ENCODE results near the gene MED26. TPM values are rescaled to one million over a fixed set of nuclear protein-coding genes. Genes with fewer than 3 reads are reported as not detected.

MED26 gene
- total and polyA plus RNA-seq, 9 of the 15 experiments (the other 6 are each of a cell fraction or from before 2014, with no cell fraction given), result 0.71 to 15.1 (median 6.2) TPM

GRCh38 chr19:16572332-16573211 lies 55.4 kb downstream of the MED26 start, which contains the start of gene SLC35E1 (continued):
- peak; percentile 71; the same call in 1 of the 2 replicates for TF ChIP-seq NBN (IDR thresholded peaks at IDR 0.05; ENCODE audit: low read depth)
- no peak for TF ChIP-seq HNRNPUL1 (IDR thresholded peaks at IDR 0.05; ENCODE audit: low read length)
- peak; percentile 55 to 64 for TF ChIP-seq NRF1 (conservative IDR thresholded peaks at IDR 0.05 in 1 of 2, IDR thresholded peaks at IDR 0.05 in 1 of 2)
- no peak for TF ChIP-seq ZMIZ1 (IDR thresholded peaks at IDR 0.05; ENCODE audit: low read depth in 2 of 2, low read length in 2 of 2)
- no peak for TF ChIP-seq SMARCC2 (IDR thresholded peaks at IDR 0.05; ENCODE audit: low read depth)
- no peak for TF ChIP-seq PHB2 (IDR thresholded peaks at IDR 0.05; ENCODE audit: low read depth)
- no peak for TF ChIP-seq ZNF197 (CRISPR knock-in tag; IDR thresholded peaks at IDR 0.05; ENCODE audit: low read depth)
- TF ChIP-seq KDM5B (IDR thresholded peaks at IDR 0.05; ENCODE audit: insufficient replicate concordance, low read depth, low read length), result peak; percentile 91
- TF ChIP-seq, protein P1, sequence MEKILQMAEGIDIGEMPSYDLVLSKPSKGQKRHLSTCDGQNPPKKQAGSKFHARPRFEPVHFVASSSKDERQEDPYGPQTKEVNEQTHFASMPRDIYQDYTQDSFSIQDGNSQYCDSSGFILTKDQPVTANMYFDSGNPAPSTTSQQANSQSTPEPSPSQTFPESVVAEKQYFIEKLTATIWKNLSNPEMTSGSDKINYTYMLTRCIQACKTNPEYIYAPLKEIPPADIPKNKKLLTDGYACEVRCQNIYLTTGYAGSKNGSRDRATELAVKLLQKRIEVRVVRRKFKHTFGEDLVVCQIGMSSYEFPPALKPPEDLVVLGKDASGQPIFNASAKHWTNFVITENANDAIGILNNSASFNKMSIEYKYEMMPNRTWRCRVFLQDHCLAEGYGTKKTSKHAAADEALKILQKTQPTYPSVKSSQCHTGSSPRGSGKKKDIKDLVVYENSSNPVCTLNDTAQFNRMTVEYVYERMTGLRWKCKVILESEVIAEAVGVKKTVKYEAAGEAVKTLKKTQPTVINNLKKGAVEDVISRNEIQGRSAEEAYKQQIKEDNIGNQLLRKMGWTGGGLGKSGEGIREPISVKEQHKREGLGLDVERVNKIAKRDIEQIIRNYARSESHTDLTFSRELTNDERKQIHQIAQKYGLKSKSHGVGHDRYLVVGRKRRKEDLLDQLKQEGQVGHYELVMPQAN (IDR thresholded peaks at IDR 0.05; ENCODE audit: borderline replicate concordance), result peak; percentile 93
- TF ChIP-seq PRDM10 (IDR thresholded peaks at IDR 0.05; ENCODE audit: partially characterized antibody), result peak; percentile 26

Measured in K562 (cell line).